GM23338 (cell line): ENCODE results near the gene NFYA.

Experiments used
- EZH2 ChIP-seq: fragments of 200-600 bp; sonication (generic); IDR thresholded peaks from one replicate; pipeline ENCODE4 v1.8.0; 2017; ENCODE audit warnings: antibody characterized with exemption, mild to moderate bottlenecking, low read depth; ENCODE audit not compliant: unreplicated experiment
- EZH2phosphoT487 ChIP-seq: fragments of 200-600 bp; sonication (generic); IDR thresholded peaks from one replicate; pipeline ENCODE4 v1.8.1; 2018; ENCODE audit warnings: antibody characterized with exemption; ENCODE audit not compliant: unreplicated experiment
- JUNB ChIP-seq: IDR thresholded peaks from one replicate; pipeline ENCODE4 v1.6.1; 2016; ENCODE audit warnings: antibody characterized with exemption; ENCODE audit not compliant: unreplicated experiment
- NANOG ChIP-seq: IDR thresholded peaks from 2 replicates; pipeline ENCODE4 v1.6.1; 2016; ENCODE audit warnings: antibody characterized with exemption, borderline replicate concordance
- POLR2AphosphoS5 ChIP-seq: IDR thresholded peaks from 2 replicates; pipeline ENCODE4 v1.6.1; 2016; ENCODE audit warnings: antibody characterized with exemption, low read depth
- TF ChIP-seq, protein P1 (sequence below), 2 experiments: fragments of 200-600 bp in 1 of 2; sonication (generic) in 1 of 2; conservative IDR thresholded peaks; 2 replicates each; pipeline versions ENCODE4 v1.5.1 to v1.6.1; 2016 to 2017; ENCODE audit warnings: antibody characterized with exemption in 2 of 2, low read depth in 2 of 2, mild to moderate bottlenecking in 2 of 2, moderate library complexity in 1 of 2
- TF ChIP-seq, protein P2 (sequence below): IDR thresholded peaks from one replicate; pipeline ENCODE4 v1.6.1; 2018; ENCODE audit warnings: antibody characterized with exemption; ENCODE audit not compliant: unreplicated experiment

DNA sequence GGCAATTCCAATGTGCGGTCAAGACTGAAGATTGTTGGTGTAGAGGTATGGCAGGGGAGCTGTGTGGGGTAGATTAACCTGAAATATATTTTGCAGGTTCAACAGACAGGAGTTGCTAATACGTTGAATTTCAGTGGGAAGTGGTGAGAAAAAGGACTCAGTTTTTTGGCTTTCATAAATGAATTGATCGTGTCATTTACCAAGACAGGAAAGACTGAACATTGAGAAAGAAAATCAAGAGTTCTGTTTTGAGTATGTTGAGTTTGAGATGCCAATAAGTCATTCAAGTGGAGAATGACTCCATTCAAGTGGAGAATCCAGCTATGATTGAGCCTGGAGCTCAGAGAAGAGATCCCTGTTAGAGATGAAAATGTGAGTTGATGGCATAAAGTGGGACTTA, 31.1 kb downstream of the NFYA start:
- TF ChIP-seq JUNB (no peak), EZH2 (no peak), NANOG (no peak), POLR2AphosphoS5 (no peak), EZH2phosphoT487 (no peak)
- TF ChIP-seq, protein P1, sequence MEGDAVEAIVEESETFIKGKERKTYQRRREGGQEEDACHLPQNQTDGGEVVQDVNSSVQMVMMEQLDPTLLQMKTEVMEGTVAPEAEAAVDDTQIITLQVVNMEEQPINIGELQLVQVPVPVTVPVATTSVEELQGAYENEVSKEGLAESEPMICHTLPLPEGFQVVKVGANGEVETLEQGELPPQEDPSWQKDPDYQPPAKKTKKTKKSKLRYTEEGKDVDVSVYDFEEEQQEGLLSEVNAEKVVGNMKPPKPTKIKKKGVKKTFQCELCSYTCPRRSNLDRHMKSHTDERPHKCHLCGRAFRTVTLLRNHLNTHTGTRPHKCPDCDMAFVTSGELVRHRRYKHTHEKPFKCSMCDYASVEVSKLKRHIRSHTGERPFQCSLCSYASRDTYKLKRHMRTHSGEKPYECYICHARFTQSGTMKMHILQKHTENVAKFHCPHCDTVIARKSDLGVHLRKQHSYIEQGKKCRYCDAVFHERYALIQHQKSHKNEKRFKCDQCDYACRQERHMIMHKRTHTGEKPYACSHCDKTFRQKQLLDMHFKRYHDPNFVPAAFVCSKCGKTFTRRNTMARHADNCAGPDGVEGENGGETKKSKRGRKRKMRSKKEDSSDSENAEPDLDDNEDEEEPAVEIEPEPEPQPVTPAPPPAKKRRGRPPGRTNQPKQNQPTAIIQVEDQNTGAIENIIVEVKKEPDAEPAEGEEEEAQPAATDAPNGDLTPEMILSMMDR (conservative IDR thresholded peaks at IDR 0.05; ENCODE audit: low read depth in 2 of 2), result no peak
- TF ChIP-seq, protein P2, sequence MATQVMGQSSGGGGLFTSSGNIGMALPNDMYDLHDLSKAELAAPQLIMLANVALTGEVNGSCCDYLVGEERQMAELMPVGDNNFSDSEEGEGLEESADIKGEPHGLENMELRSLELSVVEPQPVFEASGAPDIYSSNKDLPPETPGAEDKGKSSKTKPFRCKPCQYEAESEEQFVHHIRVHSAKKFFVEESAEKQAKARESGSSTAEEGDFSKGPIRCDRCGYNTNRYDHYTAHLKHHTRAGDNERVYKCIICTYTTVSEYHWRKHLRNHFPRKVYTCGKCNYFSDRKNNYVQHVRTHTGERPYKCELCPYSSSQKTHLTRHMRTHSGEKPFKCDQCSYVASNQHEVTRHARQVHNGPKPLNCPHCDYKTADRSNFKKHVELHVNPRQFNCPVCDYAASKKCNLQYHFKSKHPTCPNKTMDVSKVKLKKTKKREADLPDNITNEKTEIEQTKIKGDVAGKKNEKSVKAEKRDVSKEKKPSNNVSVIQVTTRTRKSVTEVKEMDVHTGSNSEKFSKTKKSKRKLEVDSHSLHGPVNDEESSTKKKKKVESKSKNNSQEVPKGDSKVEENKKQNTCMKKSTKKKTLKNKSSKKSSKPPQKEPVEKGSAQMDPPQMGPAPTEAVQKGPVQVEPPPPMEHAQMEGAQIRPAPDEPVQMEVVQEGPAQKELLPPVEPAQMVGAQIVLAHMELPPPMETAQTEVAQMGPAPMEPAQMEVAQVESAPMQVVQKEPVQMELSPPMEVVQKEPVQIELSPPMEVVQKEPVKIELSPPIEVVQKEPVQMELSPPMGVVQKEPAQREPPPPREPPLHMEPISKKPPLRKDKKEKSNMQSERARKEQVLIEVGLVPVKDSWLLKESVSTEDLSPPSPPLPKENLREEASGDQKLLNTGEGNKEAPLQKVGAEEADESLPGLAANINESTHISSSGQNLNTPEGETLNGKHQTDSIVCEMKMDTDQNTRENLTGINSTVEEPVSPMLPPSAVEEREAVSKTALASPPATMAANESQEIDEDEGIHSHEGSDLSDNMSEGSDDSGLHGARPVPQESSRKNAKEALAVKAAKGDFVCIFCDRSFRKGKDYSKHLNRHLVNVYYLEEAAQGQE, result no peak
